IPS DF 6.9 (cell line): Measurements from ENCODE around the gene ZNF580.

Experiments
- DNase-seq: peaks from one replicate; pipeline ENCODE4 v3.0.0-alpha.2; 2013; ENCODE audit warnings: low read depth, low spot score
- H3K27ac ChIP-seq: one replicate; pipeline ENCODE4 v1.5.1; 2013; ENCODE audit warnings: low read length, control low read depth
- H3K27me3 ChIP-seq: 2 replicates; pipeline ENCODE4 v1.6.1; 2013; ENCODE audit warnings: mild to moderate bottlenecking, low read length; ENCODE audit not compliant: control insufficient read depth, insufficient read depth
- H3K36me3 ChIP-seq: 2 replicates; pipeline ENCODE4 v1.6.1; 2013; ENCODE audit warnings: low read length; ENCODE audit not compliant: control insufficient read depth, insufficient read depth
- H3K4me1 ChIP-seq: 2 replicates; pipeline ENCODE4 v1.6.1; 2013; ENCODE audit warnings: low read length; ENCODE audit not compliant: control insufficient read depth, insufficient read depth
- H3K4me3 ChIP-seq: 2 replicates; pipeline ENCODE4 v1.5.1; 2013; ENCODE audit warnings: mild to moderate bottlenecking, low read length
- H3K9me3 ChIP-seq: 2 replicates; pipeline ENCODE4 v1.6.1; 2013; ENCODE audit warnings: low read length, inconsistent platforms; ENCODE audit not compliant: control insufficient read depth, insufficient read depth
- WGBS: extraction: QIAGEN DNeasy Blood & Tissue Kit; methylation state at CpG from one replicate; pipeline ENCODE4 v1.1.7; 2013; ENCODE audit warnings: mixed read lengths, missing lambda C conversion rate; ENCODE audit not compliant: insufficient read length, insufficient coverage; 5-methylcytosine and 5-hydroxymethylcytosine counted together

ZNF580 gene

DNA sequence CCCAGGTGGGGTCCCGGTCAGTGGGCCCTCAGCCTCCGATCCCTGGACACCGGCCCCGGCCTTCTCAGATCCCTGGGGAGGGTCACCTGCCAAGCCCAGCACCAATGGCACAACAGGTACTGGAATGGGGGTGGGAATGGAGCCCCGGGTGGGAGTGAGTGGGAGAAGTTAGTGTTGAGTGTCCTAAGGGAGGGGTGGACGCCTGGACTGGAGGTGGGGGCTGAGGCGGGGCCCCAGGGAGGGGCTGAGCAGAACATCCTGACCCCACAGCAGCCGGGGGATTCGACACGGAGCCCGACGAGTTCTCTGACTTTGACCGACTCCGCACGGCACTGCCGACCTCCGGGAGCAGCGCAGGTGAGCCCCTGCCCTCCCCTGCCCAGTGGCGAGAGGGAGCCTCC is 51.9 kb downstream of the ZNF580 start:
- no CpG with 5 or more reads among the region's 19 CpGs for WGBS

More for the DNA sequence above, 51.9 kb downstream of the ZNF580 start:
- peaks cover 55% of the 10 kb centered on the region for H3K36me3 ChIP-seq
- no peak overlapping the region for H3K27ac ChIP-seq
- no peaks in the 10 kb centered on the region for H3K4me1 ChIP-seq
- no peaks in the 10 kb centered on the region for H3K27me3 ChIP-seq
- H3K4me3 ChIP-seq: no peak overlapping the region
- no peaks in the 10 kb centered on the region for H3K9me3 ChIP-seq
- no peak for DNase-seq
